Measurements from ENCODE around the gene KDM4B.

DNA sequence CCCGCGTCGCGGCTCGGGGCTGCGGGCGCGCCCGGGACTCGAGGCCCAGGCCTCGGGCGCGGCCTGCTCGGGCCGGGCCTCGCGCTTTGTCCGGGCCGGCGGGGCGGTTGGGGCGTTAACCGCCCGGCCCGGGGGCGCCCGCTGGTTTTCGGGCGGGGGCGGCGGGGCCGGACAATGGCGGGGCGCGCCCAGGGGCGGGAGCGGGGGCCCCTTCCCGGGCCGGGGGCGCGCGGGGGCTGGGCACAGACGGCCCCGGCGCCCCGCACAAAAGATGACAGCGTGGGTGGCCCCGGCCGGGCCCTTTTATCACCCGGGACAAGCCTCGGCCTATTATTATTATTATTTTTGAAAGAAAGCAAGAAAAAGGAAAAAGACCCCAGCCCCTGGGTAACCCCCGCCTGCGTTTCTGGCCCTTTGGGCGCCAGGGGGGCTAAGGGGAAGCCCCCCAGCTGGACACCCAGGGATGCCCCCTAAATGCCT, 419 bp downstream of the KDM4B start:
- TF ChIP-seq, protein P1, sequence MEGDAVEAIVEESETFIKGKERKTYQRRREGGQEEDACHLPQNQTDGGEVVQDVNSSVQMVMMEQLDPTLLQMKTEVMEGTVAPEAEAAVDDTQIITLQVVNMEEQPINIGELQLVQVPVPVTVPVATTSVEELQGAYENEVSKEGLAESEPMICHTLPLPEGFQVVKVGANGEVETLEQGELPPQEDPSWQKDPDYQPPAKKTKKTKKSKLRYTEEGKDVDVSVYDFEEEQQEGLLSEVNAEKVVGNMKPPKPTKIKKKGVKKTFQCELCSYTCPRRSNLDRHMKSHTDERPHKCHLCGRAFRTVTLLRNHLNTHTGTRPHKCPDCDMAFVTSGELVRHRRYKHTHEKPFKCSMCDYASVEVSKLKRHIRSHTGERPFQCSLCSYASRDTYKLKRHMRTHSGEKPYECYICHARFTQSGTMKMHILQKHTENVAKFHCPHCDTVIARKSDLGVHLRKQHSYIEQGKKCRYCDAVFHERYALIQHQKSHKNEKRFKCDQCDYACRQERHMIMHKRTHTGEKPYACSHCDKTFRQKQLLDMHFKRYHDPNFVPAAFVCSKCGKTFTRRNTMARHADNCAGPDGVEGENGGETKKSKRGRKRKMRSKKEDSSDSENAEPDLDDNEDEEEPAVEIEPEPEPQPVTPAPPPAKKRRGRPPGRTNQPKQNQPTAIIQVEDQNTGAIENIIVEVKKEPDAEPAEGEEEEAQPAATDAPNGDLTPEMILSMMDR (IDR thresholded peaks at IDR 0.05), result no peak
- TF ChIP-seq POLR2A (IDR thresholded peaks at IDR 0.05), result no peak
